ENCODE data around the gene HNRNPM. TPM values are rescaled to one million over a fixed set of nuclear protein-coding genes. Genes with fewer than 3 reads are reported as not detected.

Gene HNRNPM
- total RNA-seq, 2 experiments from 2014 or later = 348 to 358 TPM

Other genes starting within 250 kb of the HNRNPM start
- gene CERS4, start 235.6 kb upstream of the HNRNPM start, total RNA-seq = 10 to 100 TPM; 12.8 to 13.2 TPM
- gene CD320, start 136.6 kb upstream of the HNRNPM start, total RNA-seq = 10 to 100 TPM; 71.5 to 77.7 TPM
- 10 to 100 TPM; 78.0 to 84.8 TPM for gene NDUFA7, start 123.6 kb upstream of the HNRNPM start, total RNA-seq
- gene RPS28, start 123.5 kb upstream of the HNRNPM start, total RNA-seq = 1,000 to 10,000 TPM; 2,304 to 2,331 TPM
- under 1 TPM; 0.47 to 0.64 TPM for gene KANK3, start 101.7 kb upstream of the HNRNPM start, total RNA-seq
- gene ANGPTL4, start 80.8 kb upstream of the HNRNPM start, total RNA-seq = 1 to 10 TPM; 1.9 to 2.1 TPM
- gene RAB11B, start 54.6 kb upstream of the HNRNPM start, total RNA-seq = 10 to 100 TPM; 60.9 to 65.5 TPM
- 1 to 10 TPM; 6.1 to 6.6 TPM for gene MARCHF2, start 31.7 kb upstream of the HNRNPM start, total RNA-seq
- under 1 TPM; 0.33 to 0.68 TPM for gene PRAM1, start 57.7 kb downstream of the HNRNPM start, total RNA-seq
- 10 to 100 TPM; 21.2 to 23.4 TPM for gene ZNF414, start 69.2 kb downstream of the HNRNPM start, total RNA-seq
- gene MYO1F, start 132.5 kb downstream of the HNRNPM start, total RNA-seq = 1 to 10 TPM; 4.5 to 4.8 TPM
- gene ADAMTS10, start 165.7 kb downstream of the HNRNPM start, total RNA-seq = 1 to 10 TPM; 3.7 to 4.1 TPM
- gene NFILZ, start 185.7 kb downstream of the HNRNPM start, total RNA-seq = not detected

Measured in activated naive CD8-positive, alpha-beta T cell treated with anti-CD3 and anti-CD28 coated beads for 36 hours (primary cell).